SKM-1 (cell line): Measurements from ENCODE around the gene TRIP6.
A peak's percentile ranks its signal among the peaks of the same experiment; 100 is the strongest.

Experiments used
- DNase-seq: peaks from one replicate; lab custom pipeline; 2025; ENCODE audit not compliant: unreplicated experiment; lab: John Stamatoyannopoulos, UW

TRIP6 gene

DNA sequence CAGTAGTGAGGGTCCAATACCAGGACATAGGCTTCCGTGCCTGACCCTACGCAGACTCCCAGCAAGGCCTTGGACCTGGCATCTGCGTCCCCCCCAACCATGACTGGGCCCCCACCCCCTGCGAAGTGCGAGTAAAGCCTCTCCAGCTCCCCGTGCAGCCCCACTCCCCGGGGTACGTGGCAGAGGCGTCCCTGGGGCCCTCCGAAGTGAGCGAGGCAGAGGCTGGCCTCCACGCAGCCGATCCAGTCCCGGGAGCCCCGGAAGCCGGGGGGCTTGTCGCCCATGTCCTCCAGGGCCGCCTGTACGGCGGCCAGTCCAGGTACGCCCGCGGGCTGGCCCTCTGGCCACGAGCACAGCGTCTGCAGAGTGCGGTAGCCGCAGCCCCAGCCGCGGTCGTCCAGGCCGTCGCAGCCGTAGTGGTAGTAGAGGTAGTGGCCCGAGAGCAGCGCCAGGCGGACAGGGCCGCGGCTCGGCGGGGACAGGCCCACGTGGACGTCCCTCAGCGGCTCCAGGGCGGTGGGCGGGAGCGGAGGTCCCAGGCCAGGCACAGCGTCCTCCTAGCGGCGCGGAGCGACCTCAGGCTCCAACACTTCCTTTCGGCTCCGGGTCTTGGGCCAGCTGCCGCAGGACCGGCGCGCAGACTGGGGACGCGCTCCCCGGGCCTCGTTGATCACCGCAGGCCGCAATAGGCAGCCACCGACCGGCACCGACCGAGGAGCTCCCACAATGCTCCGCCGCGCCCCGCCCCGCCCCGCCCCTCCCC, 22.0 kb downstream of the TRIP6 start, which contains the start of gene UFSP1:
Gene UFSP1, minus strand, starts transcription at position 728 of the 763 bp plus-strand sequence. Its CDS starts 444 bp downstream, at position 284.
- no peak for DNase-seq

DNA sequence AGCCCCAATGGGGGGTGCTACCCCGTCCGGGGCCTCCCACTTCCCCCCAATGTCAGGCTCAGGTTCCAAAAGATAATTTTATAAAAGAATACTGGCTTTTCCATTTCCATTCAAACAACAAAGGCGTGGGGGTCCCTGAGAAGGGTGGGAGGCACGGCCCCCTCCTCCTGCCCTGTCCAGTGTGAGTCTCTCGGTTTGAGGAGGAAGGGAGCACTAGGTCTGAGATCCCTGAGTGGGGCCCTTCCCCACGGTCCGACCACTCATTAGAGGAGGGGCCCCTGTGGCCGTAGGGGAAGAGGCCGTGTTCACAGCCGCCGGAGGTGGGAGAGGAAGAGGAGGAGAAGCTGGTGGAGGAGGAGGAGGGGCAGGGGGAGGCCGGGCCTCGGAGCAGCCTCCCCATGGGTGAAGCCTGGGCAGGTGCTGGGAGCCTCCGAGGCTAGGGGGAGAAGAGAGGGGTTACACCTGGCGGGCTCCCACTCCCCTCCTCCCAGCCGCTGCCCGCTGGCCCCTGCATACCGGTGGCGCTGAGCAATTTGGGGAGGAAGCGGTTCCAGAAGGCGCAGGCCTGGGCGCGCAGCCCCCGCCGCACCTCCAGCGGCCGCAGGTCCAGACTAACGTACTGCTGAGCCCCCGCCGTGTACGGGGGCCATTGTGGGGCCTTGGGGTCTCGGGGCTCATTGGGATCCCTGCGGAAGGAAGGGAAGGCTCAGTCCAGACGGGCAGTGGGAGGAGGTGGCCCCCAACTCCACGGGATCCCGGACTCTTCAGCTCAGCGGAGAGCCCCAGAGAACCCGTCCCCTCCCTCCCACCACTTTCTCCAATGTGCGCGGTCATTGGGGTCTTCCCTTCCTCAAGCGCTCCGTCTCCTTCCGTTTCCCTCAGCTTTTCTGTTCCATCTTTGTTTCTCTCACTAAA, 23.7 kb downstream of the TRIP6 start:
- DNase-seq = no peak

DNA sequence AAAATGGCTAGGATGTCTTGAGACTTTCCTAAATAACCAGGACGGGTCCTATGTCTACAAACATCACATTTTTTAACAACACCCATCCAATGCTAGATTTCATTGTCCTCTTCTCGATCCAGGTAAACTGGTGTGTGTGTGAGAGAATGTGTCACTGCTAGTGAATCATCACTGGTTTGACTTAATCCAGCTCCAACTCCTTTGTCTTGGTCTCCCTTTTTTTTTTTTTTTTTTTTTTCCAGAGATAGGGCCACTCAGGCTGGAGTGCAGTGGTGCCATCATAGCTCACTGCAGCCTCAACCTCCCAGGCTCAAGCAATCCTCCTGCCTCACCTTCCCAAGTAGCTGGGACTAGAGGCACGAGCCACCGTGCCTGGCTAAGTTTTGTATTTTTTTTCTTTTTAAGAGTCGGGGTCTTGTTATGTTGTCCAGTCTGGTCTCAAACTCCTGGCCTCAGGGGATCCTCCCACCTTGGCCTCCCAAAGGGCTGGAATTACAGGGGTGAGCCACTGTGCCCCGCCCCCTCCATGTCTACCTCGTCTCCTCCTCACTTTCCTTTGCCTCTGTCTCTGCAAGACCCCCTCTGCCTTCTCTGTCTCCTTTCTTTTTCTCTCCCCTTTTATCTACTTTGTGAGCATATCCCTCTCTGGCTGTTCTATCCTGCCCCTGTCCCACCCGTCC, 24.5 kb downstream of the TRIP6 start:
- no peak for DNase-seq

DNA sequence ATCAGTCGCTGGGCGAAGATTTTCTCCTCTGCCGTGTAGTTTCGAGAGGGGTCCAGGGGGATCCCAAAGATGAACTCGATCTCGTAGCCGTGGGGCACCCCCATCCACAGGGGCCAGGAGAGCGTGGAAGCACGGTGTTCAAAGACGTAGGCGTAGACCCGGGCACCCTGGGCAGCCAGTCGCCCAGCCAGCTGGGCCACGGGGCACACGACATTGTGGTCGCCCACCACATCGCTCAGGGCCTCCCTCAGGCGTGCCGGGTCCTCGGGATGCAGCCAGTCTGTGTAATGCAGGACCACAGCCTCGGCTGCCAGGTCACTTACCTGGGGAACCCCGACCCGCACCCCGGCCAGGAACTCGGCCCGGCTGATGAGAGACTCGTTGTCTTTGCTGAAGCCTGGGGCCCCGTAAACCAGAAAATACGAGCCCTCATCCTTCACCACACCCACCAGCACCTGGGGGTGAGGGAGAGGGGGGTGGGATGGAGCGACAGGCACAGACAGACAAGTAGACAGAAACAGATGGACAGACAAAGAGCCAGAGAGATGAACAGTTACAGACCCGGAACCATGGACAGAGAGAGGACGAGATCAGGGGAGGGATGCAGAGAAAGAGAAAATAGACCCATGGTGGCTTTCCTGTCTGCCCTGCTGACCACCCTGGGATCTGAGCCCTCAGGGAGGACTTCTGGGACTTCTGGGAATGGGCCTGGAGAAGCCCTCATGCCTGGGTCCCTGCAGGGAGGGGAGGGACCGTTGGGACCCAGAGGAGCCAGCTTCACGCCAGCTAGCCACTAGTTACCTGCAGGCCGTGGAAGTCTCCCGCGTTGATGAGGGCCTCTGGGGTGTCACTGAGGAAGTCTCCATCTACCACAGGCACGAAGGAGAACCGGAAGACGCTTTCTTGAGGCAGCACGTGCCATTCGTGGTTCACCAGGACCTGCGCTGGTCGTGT, 25.5 kb downstream of the TRIP6 start:
- no peak for DNase-seq

DNA sequence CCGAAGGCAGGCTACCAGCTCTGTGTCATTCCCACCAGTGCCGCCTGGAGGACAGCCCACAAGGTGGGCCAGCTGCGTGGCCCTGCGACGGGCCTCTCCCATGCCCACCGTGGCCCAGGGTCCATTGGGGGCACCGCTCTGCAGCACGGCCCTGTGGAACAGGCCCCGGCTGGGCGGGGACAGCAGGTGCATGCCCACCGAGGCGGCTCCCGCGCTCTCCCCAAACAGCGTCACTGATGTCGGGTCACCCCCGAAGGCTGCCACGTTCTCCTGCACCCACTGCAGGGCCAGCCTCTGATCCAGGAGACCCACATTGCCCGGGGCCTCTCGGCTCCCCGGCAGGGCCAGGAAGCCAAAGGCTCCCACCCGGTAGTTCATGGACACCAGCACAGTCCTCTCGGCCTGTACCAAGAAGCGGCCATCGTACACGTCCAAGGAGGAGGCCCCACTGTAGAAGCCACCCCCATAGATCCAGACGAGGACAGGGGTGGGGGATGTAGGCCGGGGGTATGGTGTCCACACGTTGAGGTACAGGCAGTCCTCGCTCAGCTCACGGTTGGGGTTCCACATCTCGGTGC, 26.2 kb downstream of the TRIP6 start:
- no peak for DNase-seq

DNA sequence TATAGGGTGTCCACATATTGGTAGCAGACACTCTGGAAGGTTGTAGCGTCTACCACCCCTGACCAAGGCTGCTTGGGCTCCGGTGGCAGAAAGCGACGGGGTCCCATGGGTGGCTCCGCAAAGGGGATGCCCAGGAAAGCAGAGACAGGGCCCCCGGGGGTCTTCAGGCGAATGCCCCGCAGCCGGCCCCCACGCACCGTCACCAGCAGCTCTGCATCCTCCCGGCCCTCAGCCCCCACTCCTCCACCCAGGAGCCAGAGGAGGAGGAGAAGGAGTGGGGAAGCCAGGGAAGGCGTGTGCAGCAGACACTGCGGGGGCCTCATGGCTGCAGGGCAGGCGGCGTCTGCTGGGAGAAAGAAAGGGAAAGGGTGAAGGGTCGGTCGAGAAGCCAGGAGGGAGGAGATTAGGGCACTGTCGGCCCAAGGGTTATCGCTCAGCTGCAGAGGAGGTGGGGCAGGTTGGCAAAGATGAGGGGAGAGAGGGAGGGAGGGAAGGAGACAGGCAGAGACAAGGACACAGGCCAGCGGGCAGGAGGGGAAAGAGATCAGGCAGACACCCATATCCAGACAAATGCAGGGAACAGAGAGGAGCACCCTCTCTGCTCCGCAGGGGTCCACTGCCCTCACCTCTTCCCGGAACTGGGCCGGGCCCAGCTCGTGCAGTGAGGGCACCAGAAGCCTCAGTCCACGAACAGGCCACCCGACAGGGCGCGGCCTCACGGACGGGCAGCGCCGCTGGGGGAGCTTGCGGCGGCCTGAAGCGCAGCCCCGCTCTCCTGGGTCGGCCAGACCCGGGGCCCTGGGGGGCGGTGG, 26.9 kb downstream of the TRIP6 start:
- DNase-seq = no peak

DNA sequence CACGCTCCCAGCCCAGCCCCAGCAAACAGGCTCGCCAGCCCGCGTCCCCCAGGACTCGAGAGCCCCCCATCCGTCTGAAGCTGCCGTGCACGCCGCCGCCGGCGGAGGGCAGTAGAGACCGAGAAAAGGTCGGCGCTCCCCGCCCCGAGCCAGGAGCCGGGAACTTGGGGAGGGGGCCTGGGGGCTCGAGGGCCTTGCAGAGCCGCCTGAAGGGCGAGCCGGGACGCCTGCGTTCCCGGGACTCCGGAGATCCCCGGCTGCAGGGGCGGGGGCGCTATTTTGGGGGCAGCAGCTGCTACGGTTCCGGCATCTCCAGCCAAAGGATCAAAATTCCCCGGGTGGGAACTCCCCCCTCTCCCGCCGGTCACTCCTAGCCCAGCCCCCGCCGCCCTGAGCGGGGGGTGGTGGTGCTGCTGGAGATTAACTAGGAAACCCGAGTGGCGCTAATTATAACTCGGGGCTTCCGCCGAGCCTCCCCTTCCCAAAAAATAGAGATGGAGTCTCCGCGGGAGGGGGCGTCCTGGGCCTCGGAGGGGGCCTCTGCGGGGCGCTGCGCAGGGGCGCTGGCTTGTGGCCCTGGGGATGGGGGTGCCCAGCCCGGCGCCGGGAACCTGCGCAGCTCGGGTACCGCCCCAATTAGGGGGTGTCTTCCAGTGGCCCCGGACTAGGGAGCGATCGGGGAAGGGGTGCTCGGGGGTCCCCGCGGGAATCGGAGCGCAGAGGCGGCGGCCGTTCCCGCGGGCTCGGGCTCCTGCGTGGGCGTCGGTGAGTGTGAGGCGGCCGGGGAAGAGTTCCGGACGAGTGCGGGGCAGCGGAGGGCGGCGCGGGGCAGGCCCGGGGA, 27.9 kb downstream of the TRIP6 start:
- DNase-seq = no peak

DNA sequence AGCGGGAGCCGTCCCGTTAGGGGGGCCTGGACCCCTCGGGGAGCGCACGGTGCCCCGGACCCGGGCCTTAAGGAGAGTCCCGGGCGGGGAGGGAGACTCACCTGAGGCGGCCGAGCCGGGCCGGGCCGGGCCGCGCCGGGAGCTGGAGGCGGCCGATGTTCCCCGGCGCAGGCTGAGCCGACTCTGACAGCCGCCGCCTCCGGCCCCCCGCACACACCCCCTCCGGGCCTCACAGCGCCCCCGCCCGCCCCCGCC, 28.4 kb downstream of the TRIP6 start, which contains the start of gene ACHE:
Gene ACHE, minus strand, starts transcription at position 188 of the 255 bp plus-strand sequence. CDS start 1,656 bp downstream, outside the sequence.
- DNase-seq = no peak

DNA sequence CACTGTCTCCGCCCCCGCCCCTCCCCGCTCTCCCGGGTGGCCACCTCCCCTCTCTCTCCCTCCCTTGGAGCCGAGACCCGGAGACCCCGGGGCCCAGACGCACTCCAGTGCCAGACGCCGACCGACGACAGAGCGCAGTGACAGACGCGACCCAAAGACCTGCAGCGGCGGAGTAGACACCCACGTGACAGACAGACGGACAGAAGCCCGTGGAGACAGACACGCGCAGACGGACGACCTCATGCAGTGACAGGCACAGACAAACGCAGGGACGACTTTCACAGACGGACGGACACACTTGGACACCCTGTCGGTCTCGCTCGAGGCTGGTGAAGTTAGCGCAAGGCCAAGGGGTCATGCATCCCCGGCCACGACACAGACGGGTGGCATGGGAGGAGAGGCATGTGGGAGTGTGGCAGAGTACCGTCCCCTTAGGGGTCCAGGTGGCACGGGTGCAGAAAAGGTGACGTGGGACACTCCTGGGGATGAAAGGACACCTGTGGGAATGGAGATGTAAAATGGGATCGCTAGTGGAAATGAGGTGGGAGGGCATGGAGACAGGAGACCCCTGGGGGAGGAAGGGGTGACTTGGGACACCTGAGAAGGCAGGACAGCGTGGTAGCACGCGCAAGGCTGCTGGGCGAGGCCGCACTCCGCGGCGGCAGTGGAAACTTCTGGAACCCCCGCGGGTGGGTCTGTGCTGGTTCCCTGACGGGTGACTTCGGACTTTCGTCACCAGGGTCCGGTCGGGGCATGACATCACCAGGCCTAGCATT, 29.0 kb downstream of the TRIP6 start:
- peak; percentile 62 for DNase-seq

DNA sequence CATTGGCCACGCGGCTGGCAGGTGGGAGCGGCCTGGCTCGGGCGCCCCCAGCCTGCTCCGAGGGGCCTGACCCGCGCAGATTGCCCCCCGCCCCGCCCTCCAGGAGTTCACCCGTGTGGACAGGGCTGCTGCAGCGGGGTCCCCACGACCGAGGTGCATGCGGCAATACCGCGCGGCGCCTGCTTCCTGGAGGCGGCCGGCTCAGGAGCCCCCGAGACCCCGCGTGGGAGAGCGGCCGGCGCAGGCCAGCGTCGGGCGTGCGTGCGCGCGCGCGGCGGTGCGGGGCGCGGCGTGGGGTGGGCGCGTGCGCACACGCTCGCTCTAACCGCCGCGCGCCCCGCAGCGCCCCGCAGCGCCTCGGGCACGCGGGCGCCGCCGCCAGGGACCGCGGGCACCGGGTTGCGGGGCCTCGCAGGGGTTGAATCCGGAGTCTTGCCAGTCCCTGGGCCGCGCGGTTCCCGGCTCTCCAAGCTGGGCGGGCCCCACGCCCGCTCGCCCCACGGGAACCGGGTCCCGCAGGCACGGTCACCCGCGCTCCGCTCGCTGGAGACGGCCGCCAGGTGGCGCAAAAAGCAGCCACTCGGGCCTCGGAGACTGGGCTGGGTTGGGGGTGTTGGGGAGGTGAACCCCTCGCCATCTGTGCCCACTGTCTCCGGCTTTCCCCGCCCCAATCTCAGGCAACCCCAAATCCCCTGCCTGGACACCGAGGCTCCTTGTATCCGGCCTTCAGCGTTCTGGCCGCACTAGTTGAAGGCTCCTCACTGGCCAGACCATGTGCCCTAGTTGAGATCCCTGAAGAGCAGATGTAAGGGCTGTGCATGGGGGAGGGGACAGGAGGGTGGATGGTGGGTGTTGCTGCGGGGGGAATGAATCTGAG, 29.8 kb downstream of the TRIP6 start:
- DNase-seq = no peak

DNA sequence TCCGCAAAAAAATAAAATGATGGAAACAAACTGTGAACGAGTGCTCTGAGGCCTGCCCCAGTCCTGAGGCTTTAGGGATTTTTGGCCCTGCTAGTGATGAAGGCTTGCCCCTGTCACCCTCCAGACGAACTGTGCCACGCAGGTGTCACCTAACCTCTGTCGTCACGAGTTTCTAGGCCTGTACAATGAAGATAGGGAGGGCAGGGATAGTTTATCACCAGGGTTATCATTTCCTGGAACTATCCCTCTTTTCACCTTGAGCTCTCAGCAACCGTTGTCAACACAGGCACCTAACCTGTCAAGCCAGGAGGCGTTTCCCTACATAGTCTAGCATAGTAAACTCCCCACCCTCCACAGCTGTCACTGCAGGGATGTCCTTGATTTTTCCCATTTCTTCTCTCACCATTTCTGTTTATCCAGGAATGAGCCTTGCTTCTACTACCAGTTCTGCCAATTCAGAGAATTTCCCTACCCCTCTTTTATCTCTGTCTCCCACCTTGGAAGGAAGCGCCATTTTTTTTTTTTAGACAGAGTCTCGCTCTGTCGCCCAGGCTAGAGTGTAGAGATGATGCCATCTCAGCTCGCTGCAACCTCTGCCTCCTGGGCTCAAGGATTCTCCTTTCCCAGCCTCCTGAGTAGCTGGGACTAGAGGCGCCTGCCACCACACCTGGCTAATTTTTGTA, 30.7 kb downstream of the TRIP6 start:
- DNase-seq = no peak

DNA sequence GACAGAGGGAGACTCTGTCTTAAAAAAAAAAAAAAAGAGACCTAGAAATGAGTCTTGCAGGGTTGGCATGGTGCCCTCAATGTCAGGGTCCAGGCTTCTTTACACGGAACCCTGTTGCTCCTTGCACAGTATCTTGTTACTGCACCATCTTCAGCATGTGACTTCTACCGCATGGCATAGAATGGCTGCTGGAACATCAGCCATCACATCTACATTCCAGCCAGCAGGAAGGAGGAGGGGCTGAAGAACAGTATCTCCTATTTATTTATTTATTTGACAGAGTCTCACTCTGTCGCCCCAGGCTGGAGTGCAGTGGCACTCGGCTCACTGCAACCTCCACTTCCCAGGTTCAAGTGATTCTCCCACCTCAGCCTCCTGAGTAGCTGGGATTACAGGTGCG, 32.2 kb downstream of the TRIP6 start:
- DNase-seq = no peak

DNA sequence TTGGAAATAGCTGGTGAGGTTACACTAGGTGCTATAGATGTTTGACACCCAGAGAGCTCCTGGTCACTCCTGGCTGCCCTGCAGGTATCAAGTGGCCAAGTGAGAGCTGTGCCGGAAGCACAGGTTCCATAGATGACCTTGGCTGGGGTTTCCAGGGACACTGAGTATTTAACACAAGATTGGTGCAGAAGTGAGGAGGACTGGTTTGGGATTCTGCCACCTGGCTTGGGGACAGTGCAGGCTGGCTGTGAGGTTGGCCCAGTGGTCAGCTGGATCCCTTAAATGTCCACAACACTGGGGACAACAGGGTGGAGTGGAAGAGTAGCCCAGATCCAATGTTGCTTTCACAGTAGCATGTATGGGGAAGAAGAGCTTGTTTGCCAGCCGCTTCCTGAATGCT, 33.8 kb downstream of the TRIP6 start:
- DNase-seq = no peak

DNA sequence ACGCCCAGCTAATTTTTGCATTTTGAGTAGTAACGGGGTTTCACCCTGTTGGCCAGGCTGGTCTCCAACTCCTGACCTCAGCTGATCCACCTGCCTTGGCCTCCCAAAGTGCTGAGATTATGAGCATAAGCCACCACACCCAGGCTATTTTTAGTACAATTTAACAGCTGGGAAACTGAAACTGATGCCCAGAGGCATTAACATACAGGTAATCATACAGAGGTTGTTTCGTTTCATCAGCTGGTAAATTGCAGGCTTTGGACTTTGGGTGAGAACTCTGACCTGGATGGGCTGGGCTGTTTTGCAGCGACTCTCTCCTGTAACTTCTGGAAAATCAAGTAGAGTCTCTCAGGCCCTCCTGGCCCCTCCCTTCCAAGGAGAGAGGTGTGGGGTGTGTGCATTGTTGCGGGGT, 34.7 kb downstream of the TRIP6 start:
- no peak for DNase-seq

DNA sequence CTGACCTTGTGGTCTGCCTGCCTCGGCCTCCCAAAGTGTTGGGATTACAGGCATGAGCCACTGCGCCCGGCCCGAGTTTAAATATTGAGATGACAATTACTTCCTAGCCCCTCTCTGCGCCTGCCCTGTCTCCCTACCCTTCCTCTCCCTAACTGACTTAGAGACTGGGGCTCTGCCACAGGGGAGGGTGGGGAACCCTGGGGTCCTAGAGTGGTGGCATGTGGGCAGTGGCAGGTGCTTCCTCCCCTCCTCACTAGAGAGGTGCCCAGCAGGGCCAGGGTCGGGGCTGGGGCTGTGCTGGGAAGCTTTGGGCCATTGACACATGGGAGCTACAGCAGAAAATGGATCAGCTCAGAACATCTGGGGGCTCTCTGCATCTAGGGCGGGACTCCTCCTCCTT, 35.5 kb downstream of the TRIP6 start:
- no peak for DNase-seq

DNA sequence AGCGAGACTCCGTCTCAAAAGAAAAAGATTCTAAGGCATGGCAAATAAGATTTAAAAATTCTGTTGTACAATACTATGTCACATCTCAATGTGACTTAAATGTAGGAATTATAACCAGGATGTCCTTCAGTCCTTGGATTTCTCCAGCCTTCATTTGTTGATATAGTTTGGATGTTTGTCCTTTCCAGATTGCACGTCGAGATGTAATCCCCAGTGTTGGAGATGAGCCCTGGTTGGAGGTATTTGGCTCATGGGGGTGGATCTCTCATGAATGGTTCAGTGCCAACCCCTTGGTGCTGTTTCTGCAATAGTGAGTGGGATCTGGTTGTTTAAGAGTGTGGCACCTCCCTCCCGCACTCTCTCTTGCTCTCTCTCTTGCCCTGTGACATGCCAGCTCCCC, 41.3 kb downstream of the TRIP6 start:
- no peak for DNase-seq
